Suprapubic skin (tissue), 4 donors: ENCODE results near the gene MZB1. TPM values are rescaled to one million over a fixed set of nuclear protein-coding genes. Genes with fewer than 3 reads are reported as not detected.
"Not testable (repeated sequence)": the region's sequence is repeated elsewhere in the genome, so short reads cannot be mapped to it uniquely, and the experiment has no call there.

Source experiments
- DNase-seq, 2 donors: peaks; one replicate each; pipeline ENCODE4 v3.0.0-alpha.2; 2019; ENCODE audit warnings: low spot score in 2 of 2
- H3K27ac ChIP-seq: fragments of 200-600 bp; sonication (generic); one replicate; pipeline ENCODE4 v1.5.1; 2019
- H3K27me3 ChIP-seq: fragments of 200-600 bp; sonication (generic); one replicate; pipeline ENCODE4 v1.5.1; 2019
- H3K36me3 ChIP-seq: fragments of 200-600 bp; sonication (generic); one replicate; pipeline ENCODE4 v1.5.1; 2019
- H3K4me1 ChIP-seq: fragments of 200-600 bp; sonication (generic); one replicate; pipeline ENCODE4 v1.5.1; 2019
- H3K4me3 ChIP-seq: fragments of 200-600 bp; sonication (generic); one replicate; pipeline ENCODE4 v1.5.1; 2019; ENCODE audit warnings: mild to moderate bottlenecking
- H3K9me3 ChIP-seq: fragments of 200-600 bp; sonication (generic); one replicate; pipeline ENCODE4 v1.5.1; 2019
- CTCF ChIP-seq, 2 donors: fragments of 200-600 bp in 1 of 2; fragments of 450-650 bp in 1 of 2; sonication (generic) in 1 of 2; IDR thresholded peaks; one replicate each; pipeline ENCODE4 v1.5.1; 2016 to 2019; ENCODE audit warnings: antibody characterized with exemption in 2 of 2, mild to moderate bottlenecking in 1 of 2, moderate library complexity in 1 of 2
- EP300 ChIP-seq: sonication (generic); formaldehyde crosslinking; IDR thresholded peaks from one replicate; pipeline ENCODE4 v1.6.1; 2017; ENCODE audit warnings: antibody characterized with exemption
- POLR2A ChIP-seq, 2 donors: fragments of 450-650 bp; IDR thresholded peaks; one replicate each; pipeline ENCODE4 v1.6.1; 2017; ENCODE audit warnings: antibody characterized with exemption in 2 of 2, mild to moderate bottlenecking in 2 of 2, moderate library complexity in 2 of 2
- POLR2AphosphoS5 ChIP-seq, 3 donors: sonication (generic); formaldehyde crosslinking; IDR thresholded peaks; one replicate each; pipeline ENCODE4 v1.6.1; 2017; ENCODE audit warnings: antibody characterized with exemption in 3 of 3
- WGBS: methylation state at CpG from one replicate; pipeline ENCODE4 v1.1.5; 2018; 5-methylcytosine and 5-hydroxymethylcytosine counted together
- total RNA-seq, 4 donors: library from RNA; depleted of rRNA; stranded (reverse); fragments of >200 nt; gene quantifications; one replicate each; pipeline ENCODE4 v1.1.0, GENCODE V29; 2016

Gene MZB1
- total RNA-seq, 4 donors from 2014 or later: not detected

- 55% methylated on average over 6 of the region's 6 CpGs for WGBS
- Histone ChIP-seq H3K36me3 (no peaks in the 10 kb centered on the region), H3K27ac (peak overlapping the region; percentile 28), H3K27me3 (no peaks in the 10 kb centered on the region), H3K9me3 (no peaks in the 10 kb centered on the region), H3K4me1 (peaks cover 28% of the 10 kb centered on the region), H3K4me3 (no peak overlapping the region)
- TF ChIP-seq POLR2AphosphoS5 (IDR thresholded peaks at IDR 0.05): no peak
- TF ChIP-seq EP300: no peak
- TF ChIP-seq POLR2A (IDR thresholded peaks at IDR 0.05): no peak
- no peak for DNase-seq
Measured at GRCh38 chr5:139410121-139410992, 20.6 kb upstream of the MZB1 start.

- WGBS: 82% methylated on average over 5 of the region's 5 CpGs
- not testable (repeated sequence) for H3K4me3 ChIP-seq, H3K9me3 ChIP-seq, DNase-seq, H3K27me3 ChIP-seq, H3K27ac ChIP-seq, H3K36me3 ChIP-seq
- peaks cover 20% of the 10 kb centered on the region for H3K4me1 ChIP-seq
Measured at GRCh38 chr5:139409116-139409515, 19.4 kb upstream of the MZB1 start.

GRCh38 chr5:139408191-139408590 lies 18.5 kb upstream of the MZB1 start:
- Histone ChIP-seq H3K27ac (no peak overlapping the region), H3K36me3 (no peaks in the 10 kb centered on the region), H3K4me3 (no peak overlapping the region), H3K27me3 (no peaks in the 10 kb centered on the region), H3K4me1 (peaks cover 26% of the 10 kb centered on the region), H3K9me3 (no peaks in the 10 kb centered on the region)
- WGBS: 77% methylated on average over 7 of the region's 7 CpGs
- no peak for TF ChIP-seq POLR2AphosphoS5 (IDR thresholded peaks at IDR 0.05)
- TF ChIP-seq POLR2A (IDR thresholded peaks at IDR 0.05): no peak
- no peak for TF ChIP-seq EP300
- no peak for TF ChIP-seq CTCF (IDR thresholded peaks at IDR 0.05)
- no peak for DNase-seq

- Histone ChIP-seq H3K4me1 (peaks cover 29% of the 10 kb centered on the region), H3K27me3 (no peaks in the 10 kb centered on the region), H3K36me3 (no peaks in the 10 kb centered on the region), H3K27ac (no peak overlapping the region), H3K4me3 (no peak overlapping the region), H3K9me3 (no peaks in the 10 kb centered on the region)
- TF ChIP-seq POLR2A (IDR thresholded peaks at IDR 0.05) (no peak), POLR2AphosphoS5 (IDR thresholded peaks at IDR 0.05) (no peak), EP300 (no peak), CTCF (IDR thresholded peaks at IDR 0.05) (no peak)
- DNase-seq: no peak
Measured at GRCh38 chr5:139407517-139407916, 17.8 kb upstream of the MZB1 start.

GRCh38 chr5:139406963-139407362 lies 17.2 kb upstream of the MZB1 start:
- H3K36me3 ChIP-seq: no peaks in the 10 kb centered on the region
- H3K9me3 ChIP-seq: no peaks in the 10 kb centered on the region
- peaks cover 29% of the 10 kb centered on the region for H3K4me1 ChIP-seq
- H3K4me3 ChIP-seq: no peak overlapping the region
- no peak overlapping the region for H3K27ac ChIP-seq
- WGBS: 68% methylated on average over 2 of the region's 2 CpGs
- no peaks in the 10 kb centered on the region for H3K27me3 ChIP-seq
- no peak for DNase-seq
- no peak for TF ChIP-seq CTCF (IDR thresholded peaks at IDR 0.05)
- TF ChIP-seq EP300: no peak
- TF ChIP-seq POLR2A (IDR thresholded peaks at IDR 0.05): no peak
- no peak for TF ChIP-seq POLR2AphosphoS5 (IDR thresholded peaks at IDR 0.05)

- no peak for DNase-seq
- Histone ChIP-seq H3K36me3 (no peaks in the 10 kb centered on the region), H3K9me3 (no peaks in the 10 kb centered on the region), H3K27ac (peak overlapping the region; percentile 91), H3K4me3 (peak overlapping the region; percentile 56), H3K4me1 (peaks cover 20% of the 10 kb centered on the region), H3K27me3 (no peaks in the 10 kb centered on the region)
- WGBS: 71% methylated on average over 5 of the region's 5 CpGs
- TF ChIP-seq CTCF (IDR thresholded peaks at IDR 0.05): no peak
- no peak for TF ChIP-seq POLR2AphosphoS5 (IDR thresholded peaks at IDR 0.05)
- TF ChIP-seq POLR2A (IDR thresholded peaks at IDR 0.05): no peak
- TF ChIP-seq EP300: no peak
Measured at GRCh38 chr5:139404484-139404840, 14.7 kb upstream of the MZB1 start.
